H9 (cell line): ENCODE results near the gene DCTN2. TPM values are rescaled to one million over a fixed set of nuclear protein-coding genes. Genes with fewer than 3 reads are reported as not detected.

Source experiments
- DNase-seq: peaks from one replicate; pipeline ENCODE4 v3.0.0-alpha.2; 2017
- H2AFZ ChIP-seq: one replicate; pipeline ENCODE4 v1.6.1; 2013; ENCODE audit warnings: mild to moderate bottlenecking, low read length, control low read depth, moderate library complexity
- H2AK5ac ChIP-seq: 2 replicates; pipeline ENCODE4 v1.6.1; 2013; ENCODE audit warnings: low read length, control low read depth, mixed read lengths; ENCODE audit not compliant: insufficient read length
- H2BK120ac ChIP-seq: one replicate; pipeline ENCODE4 v1.6.1; 2013; ENCODE audit warnings: low read depth, mild to moderate bottlenecking, low read length, control low read depth, inconsistent platforms; ENCODE audit not compliant: poor library complexity, severe bottlenecking
- H2BK12ac ChIP-seq: 2 replicates; pipeline ENCODE4 v1.6.1; 2013; ENCODE audit warnings: low read length, control low read depth, mixed read lengths, low read depth; ENCODE audit not compliant: insufficient read length
- H2BK15ac ChIP-seq: 2 replicates; pipeline ENCODE4 v1.6.1; 2013; ENCODE audit warnings: low read depth, low read length, control low read depth
- H2BK20ac ChIP-seq: one replicate; pipeline ENCODE4 v1.6.1; 2013; ENCODE audit warnings: low read depth, mild to moderate bottlenecking, low read length, control low read depth, inconsistent platforms; ENCODE audit not compliant: poor library complexity, severe bottlenecking
- H2BK5ac ChIP-seq: 2 replicates; pipeline ENCODE4 v1.6.1; 2013; ENCODE audit warnings: low read length, control low read depth, mixed read lengths; ENCODE audit not compliant: insufficient read length
- H3K14ac ChIP-seq: 2 replicates; pipeline ENCODE4 v1.6.1; 2013; ENCODE audit warnings: low read length, control low read depth; ENCODE audit not compliant: insufficient read depth
- H3K18ac ChIP-seq: 2 replicates; pipeline ENCODE4 v1.6.1; 2013; ENCODE audit warnings: low read depth, mild to moderate bottlenecking, mixed read lengths, low read length, control low read depth; ENCODE audit not compliant: insufficient read length
- H3K23ac ChIP-seq: 2 replicates; pipeline ENCODE4 v1.6.1; 2013; ENCODE audit warnings: low read length, control low read depth, mixed read lengths, low read depth; ENCODE audit not compliant: insufficient read length
- H3K23me2 ChIP-seq: 2 replicates; pipeline ENCODE4 v1.6.1; 2013; ENCODE audit warnings: low read depth, mild to moderate bottlenecking, mixed read lengths, low read length, control low read depth; ENCODE audit not compliant: insufficient read length, poor library complexity, severe bottlenecking
- H3K27ac ChIP-seq: 2 replicates; pipeline ENCODE4 v1.5.1; 2013; ENCODE audit warnings: low read length, control low read depth, mixed read lengths, low read depth; ENCODE audit not compliant: insufficient read length
- H3K27me3 ChIP-seq: 2 replicates; pipeline ENCODE4 v1.6.1; 2013; ENCODE audit warnings: low read length, control low read depth, inconsistent platforms; ENCODE audit not compliant: insufficient read depth
- H3K4ac ChIP-seq: 2 replicates; pipeline ENCODE4 v1.6.1; 2013; ENCODE audit warnings: low read depth, mild to moderate bottlenecking, control low read depth, inconsistent platforms, low read length, moderate library complexity
- H3K4me1 ChIP-seq: 2 replicates; pipeline ENCODE4 v1.6.1; 2013; ENCODE audit warnings: low read length, control low read depth, inconsistent platforms; ENCODE audit not compliant: insufficient read depth
- H3K4me2 ChIP-seq: 2 replicates; pipeline ENCODE4 v1.6.1; 2013; ENCODE audit warnings: low read length, control low read depth, mixed read lengths; ENCODE audit not compliant: insufficient read length, insufficient read depth
- H3K56ac ChIP-seq: 2 replicates; pipeline ENCODE4 v1.6.1; 2013; ENCODE audit warnings: low read depth, mild to moderate bottlenecking, mixed read lengths, low read length, control low read depth; ENCODE audit not compliant: insufficient read length
- H3K79me1 ChIP-seq: 2 replicates; pipeline ENCODE4 v1.6.1; 2013; ENCODE audit warnings: low read depth, mild to moderate bottlenecking, moderate library complexity, low read length, control low read depth, inconsistent platforms; ENCODE audit not compliant: insufficient read depth, poor library complexity, severe bottlenecking
- H3K79me2 ChIP-seq: 2 replicates; pipeline ENCODE4 v1.6.1; 2013; ENCODE audit warnings: low read length, control low read depth, inconsistent platforms; ENCODE audit not compliant: insufficient read depth
- H3K9ac ChIP-seq: 2 replicates; pipeline ENCODE4 v1.6.1; 2013; ENCODE audit warnings: low read length, control low read depth, mixed read lengths; ENCODE audit not compliant: insufficient read length; ENCODE audit errors: extremely low read depth
- H3K9me3 ChIP-seq: one replicate; pipeline ENCODE4 v1.6.1; 2013; ENCODE audit warnings: low read depth, low read length, inconsistent platforms; ENCODE audit not compliant: control insufficient read depth
- H3T11ph ChIP-seq: one replicate; pipeline ENCODE4 v1.6.1; 2013; ENCODE audit warnings: mild to moderate bottlenecking, low read length, control low read depth, inconsistent platforms
- H4K20me1 ChIP-seq: one replicate; pipeline ENCODE4 v1.6.1; 2013; ENCODE audit not compliant: control insufficient read depth, insufficient read length, insufficient read depth
- H4K5ac ChIP-seq: 2 replicates; pipeline ENCODE4 v1.6.1; 2013; ENCODE audit warnings: low read depth, mild to moderate bottlenecking, mixed read lengths, low read length, control low read depth; ENCODE audit not compliant: insufficient read length
- H4K8ac ChIP-seq: replicated peaks from 2 replicates; pipeline ENCODE4 v1.6.1; 2013; ENCODE audit warnings: low read length, control low read depth, mixed read lengths, low read depth; ENCODE audit not compliant: insufficient read length
- H4K91ac ChIP-seq: 2 replicates; pipeline ENCODE4 v1.6.1; 2013; ENCODE audit warnings: low read depth, mild to moderate bottlenecking, moderate library complexity, mixed read lengths, low read length, control low read depth; ENCODE audit not compliant: insufficient read length
- H3K27ac Mint-ChIP-seq, 3 experiments: 2 replicates in 2 of 3; 3 replicates in 1 of 3; pipeline ENCODE4 v1.8.0; 2020 to 2021; ENCODE audit warnings: mixed read lengths in 3 of 3, mild to moderate bottlenecking in 1 of 3, moderate library complexity in 1 of 3
- H3K27me3 Mint-ChIP-seq: 2 replicates; pipeline ENCODE4 v1.8.0; 2021; ENCODE audit warnings: low read depth, mild to moderate bottlenecking, moderate library complexity, mixed read lengths
- H3K36me3 Mint-ChIP-seq, 3 experiments: 2 replicates in 2 of 3; 3 replicates in 1 of 3; pipeline ENCODE4 v1.8.0; 2020 to 2021; ENCODE audit warnings: low read depth in 3 of 3, mixed read lengths in 3 of 3; ENCODE audit not compliant: insufficient read depth in 1 of 3
- H3K4me1 Mint-ChIP-seq, 2 experiments: 2 replicates each; pipeline ENCODE4 v1.8.0; 2020; ENCODE audit warnings: mixed read lengths in 2 of 2
- H3K4me3 Mint-ChIP-seq, 2 experiments: 2 replicates in 1 of 2; 3 replicates in 1 of 2; pipeline ENCODE4 v1.8.0; 2020 to 2021; ENCODE audit warnings: mild to moderate bottlenecking in 2 of 2, mixed read lengths in 2 of 2, moderate library complexity in 1 of 2
- H3K9me3 Mint-ChIP-seq, 2 experiments: 2 replicates in 1 of 2; 3 replicates in 1 of 2; pipeline ENCODE4 v1.8.0; 2020; ENCODE audit warnings: mild to moderate bottlenecking in 2 of 2, mixed read lengths in 2 of 2, moderate library complexity in 1 of 2
- WGBS: extraction: QIAGEN DNeasy Blood & Tissue Kit; methylation state at CpG from one replicate; pipeline ENCODE4 v1.1.7; 2013; ENCODE audit warnings: missing lambda C conversion rate, low lambda C conversion rate, mixed read lengths; ENCODE audit not compliant: insufficient read length; ENCODE audit errors: extremely low coverage; 5-methylcytosine and 5-hydroxymethylcytosine counted together
- total RNA-seq: library from RNA; stranded (reverse); gene quantifications from 2 replicates; pipeline ENCODE4 v1.2.1, GENCODE V29; 2021
- TF ChIP-seq, protein P1 (sequence below): fragments of 200-600 bp; sonication (generic); conservative IDR thresholded peaks from 3 replicates; pipeline ENCODE4 v1.8.0; 2021; ENCODE audit warnings: antibody characterized with exemption, mild to moderate bottlenecking

The DCTN2 gene
- total RNA-seq, 1 experiment from 2014 or later, result 97.7 TPM

DNA sequence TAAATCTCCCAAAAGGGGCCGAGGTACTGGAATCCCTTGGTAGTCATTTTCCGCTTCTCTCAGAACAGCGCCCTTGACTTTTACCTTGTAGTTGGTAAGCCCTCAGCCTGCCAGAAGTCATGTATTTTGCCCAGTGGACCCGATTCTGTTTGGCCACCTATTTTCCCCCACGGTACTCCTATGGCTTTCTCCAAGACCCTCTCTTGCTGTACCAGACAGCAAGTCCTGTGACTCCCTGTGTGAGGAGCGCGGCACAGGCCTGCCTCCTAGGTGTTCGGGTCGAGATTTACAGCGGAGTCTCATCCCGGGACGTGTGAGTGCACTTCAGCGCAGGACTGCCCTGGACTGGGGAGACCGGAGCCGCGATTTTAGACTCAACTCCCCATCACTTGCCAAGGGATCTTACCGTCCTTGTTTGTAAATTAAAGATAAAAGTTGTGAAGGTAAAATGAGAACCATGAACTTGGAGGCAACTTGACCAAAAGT lies 25.4 kb downstream of the DCTN2 start:
- peak overlapping the region; percentile 92 to 98 (median 95) for H3K27ac Mint-ChIP-seq
- Histone ChIP-seq H3K18ac (no peak overlapping the region), H2BK12ac (no peak overlapping the region), H2BK15ac (no peak overlapping the region), H4K8ac (no peak overlapping the region), H3K9me3 (no peaks in the 10 kb centered on the region), H3K56ac (no peak overlapping the region), H4K20me1 (no peaks in the 10 kb centered on the region), H2BK5ac (no peak overlapping the region), H3K23ac (no peak overlapping the region), H3K9ac (no peak overlapping the region), H3K79me1 (no peaks in the 10 kb centered on the region), H3K4me2 (peak overlapping the region; percentile 58), H2BK20ac (no peak overlapping the region), H2BK120ac (no peak overlapping the region), H4K5ac (no peak overlapping the region), H3K4ac (no peak overlapping the region), H3K14ac (no peak overlapping the region), H2AFZ (no peak overlapping the region), H3K23me2 (peaks cover 22% of the 10 kb centered on the region), H3K4me1 (peaks cover 3% of the 10 kb centered on the region; the same call in 1 of the 2 replicates), H3K27ac (no peak overlapping the region), H3T11ph (no peak overlapping the region), H2AK5ac (no peak overlapping the region), H3K79me2 (no peaks in the 10 kb centered on the region), H4K91ac (no peak overlapping the region), H3K27me3 (no peaks in the 10 kb centered on the region)
- TF ChIP-seq, protein P1, sequence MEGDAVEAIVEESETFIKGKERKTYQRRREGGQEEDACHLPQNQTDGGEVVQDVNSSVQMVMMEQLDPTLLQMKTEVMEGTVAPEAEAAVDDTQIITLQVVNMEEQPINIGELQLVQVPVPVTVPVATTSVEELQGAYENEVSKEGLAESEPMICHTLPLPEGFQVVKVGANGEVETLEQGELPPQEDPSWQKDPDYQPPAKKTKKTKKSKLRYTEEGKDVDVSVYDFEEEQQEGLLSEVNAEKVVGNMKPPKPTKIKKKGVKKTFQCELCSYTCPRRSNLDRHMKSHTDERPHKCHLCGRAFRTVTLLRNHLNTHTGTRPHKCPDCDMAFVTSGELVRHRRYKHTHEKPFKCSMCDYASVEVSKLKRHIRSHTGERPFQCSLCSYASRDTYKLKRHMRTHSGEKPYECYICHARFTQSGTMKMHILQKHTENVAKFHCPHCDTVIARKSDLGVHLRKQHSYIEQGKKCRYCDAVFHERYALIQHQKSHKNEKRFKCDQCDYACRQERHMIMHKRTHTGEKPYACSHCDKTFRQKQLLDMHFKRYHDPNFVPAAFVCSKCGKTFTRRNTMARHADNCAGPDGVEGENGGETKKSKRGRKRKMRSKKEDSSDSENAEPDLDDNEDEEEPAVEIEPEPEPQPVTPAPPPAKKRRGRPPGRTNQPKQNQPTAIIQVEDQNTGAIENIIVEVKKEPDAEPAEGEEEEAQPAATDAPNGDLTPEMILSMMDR, result no peak; the same call in 1 of the 3 replicates
- no CpG with 5 or more reads among the region's 17 CpGs for WGBS
- peaks cover 21 to 44% (median 42%) of the 10 kb centered on the region in 3 experiments for H3K36me3 Mint-ChIP-seq
- peaks cover 37 to 52% of the 10 kb centered on the region in 2 experiments for H3K4me1 Mint-ChIP-seq
- no peaks in the 10 kb centered on the region for H3K9me3 Mint-ChIP-seq
- DNase-seq, result peak; percentile 82
- H3K27me3 Mint-ChIP-seq, result no peaks in the 10 kb centered on the region; the same call in 1 of the 2 replicates
- H3K4me3 Mint-ChIP-seq, result peak overlapping the region; percentile 93 to 96
